Hepatocyte (in vitro differentiated cells): Measurements from ENCODE around the gene ARHGDIG. TPM values are rescaled to one million over a fixed set of nuclear protein-coding genes. Genes with fewer than 3 reads are reported as not detected.

Experiments
- DNase-seq: peaks from one replicate; pipeline ENCODE4 v3.0.0-alpha.2; 2016; ENCODE audit warnings: low spot score
- H2AFZ ChIP-seq: fragments of 200-600 bp; sonication (generic); 2 replicates; pipeline ENCODE4 v1.6.0; 2016; ENCODE audit warnings: antibody characterized with exemption, mild to moderate bottlenecking
- H3K27ac ChIP-seq: fragments of 200-600 bp; sonication (generic); 2 replicates; pipeline ENCODE4 v1.5.1; 2016; ENCODE audit warnings: mild to moderate bottlenecking
- H3K27me3 ChIP-seq: fragments of 200-600 bp; sonication (generic); 2 replicates; pipeline ENCODE4 v1.6.1; 2016
- H3K36me3 ChIP-seq: fragments of 200-600 bp; sonication (generic); replicated peaks from 2 replicates; pipeline ENCODE4 v1.5.1; 2016; ENCODE audit warnings: low read depth; ENCODE audit not compliant: insufficient read depth
- H3K4me1 ChIP-seq: fragments of 200-600 bp; sonication (generic); 2 replicates; pipeline ENCODE4 v1.5.1; 2016; ENCODE audit warnings: mild to moderate bottlenecking, moderate library complexity; ENCODE audit not compliant: insufficient read depth
- H3K4me2 ChIP-seq: fragments of 200-600 bp; sonication (generic); 2 replicates; pipeline ENCODE4 v1.6.0; 2016
- H3K4me3 ChIP-seq: fragments of 200-600 bp; sonication (generic); 2 replicates; pipeline ENCODE4 v1.5.1; 2016; ENCODE audit warnings: mild to moderate bottlenecking
- H3K79me2 ChIP-seq: fragments of 200-600 bp; sonication (generic); 2 replicates; pipeline ENCODE4 v1.6.0; 2017; ENCODE audit warnings: mild to moderate bottlenecking
- H3K9me2 ChIP-seq: fragments of 200-600 bp; sonication (generic); replicated peaks from 2 replicates; pipeline ENCODE4 v1.6.0; 2017; ENCODE audit warnings: mild to moderate bottlenecking; ENCODE audit not compliant: insufficient read depth
- H3K9me3 ChIP-seq: fragments of 200-600 bp; sonication (generic); 2 replicates; pipeline ENCODE4 v1.5.1; 2016; ENCODE audit warnings: low read depth, mild to moderate bottlenecking
- H4K20me1 ChIP-seq: fragments of 200-600 bp; sonication (generic); 2 replicates; pipeline ENCODE4 v1.6.0; 2016; ENCODE audit warnings: mild to moderate bottlenecking; ENCODE audit not compliant: insufficient read depth, poor library complexity, severe bottlenecking
- EZH2 ChIP-seq: fragments of 200-600 bp; sonication (generic); IDR thresholded peaks from 2 replicates; pipeline ENCODE4 v1.6.1; 2016; ENCODE audit warnings: antibody characterized with exemption, mild to moderate bottlenecking, borderline replicate concordance
- EZH2phosphoT487 ChIP-seq: fragments of 200-600 bp; sonication (generic); IDR thresholded peaks from one replicate; pipeline ENCODE4 v1.6.1; 2018; ENCODE audit warnings: antibody characterized with exemption, mild to moderate bottlenecking, low read depth, moderate library complexity; ENCODE audit not compliant: unreplicated experiment, severe bottlenecking
- WGBS: methylation state at CpG from one replicate; pipeline ENCODE4 v1.1.6; 2016; ENCODE audit warnings: low lambda C conversion rate; ENCODE audit errors: missing lambda C conversion rate; 5-methylcytosine and 5-hydroxymethylcytosine counted together
- polyA plus RNA-seq: library from polyadenylated mRNA; unstranded; fragments of >200 nt; fragmentation: Nextera tagmentation; extraction: Ambion mirVana; gene quantifications from 2 replicates; pipeline ENCODE4 v1.2.1, GENCODE V29; 2016
- total RNA-seq: library from RNA; depleted of rRNA; stranded (reverse); fragments of >200 nt; gene quantifications from 2 replicates; pipeline ENCODE4 v1.2.3, GENCODE V29; 2014
- TF ChIP-seq, protein P1 (sequence below): fragments of 200-600 bp; sonication (generic); IDR thresholded peaks from 2 replicates; pipeline ENCODE4 v1.5.1; 2016; ENCODE audit warnings: antibody characterized with exemption, mild to moderate bottlenecking; ENCODE audit not compliant: poor library complexity

The ARHGDIG gene
- total and polyA plus RNA-seq, 2 experiments from 2014 or later = 1.1 TPM; not detected in 1

DNA sequence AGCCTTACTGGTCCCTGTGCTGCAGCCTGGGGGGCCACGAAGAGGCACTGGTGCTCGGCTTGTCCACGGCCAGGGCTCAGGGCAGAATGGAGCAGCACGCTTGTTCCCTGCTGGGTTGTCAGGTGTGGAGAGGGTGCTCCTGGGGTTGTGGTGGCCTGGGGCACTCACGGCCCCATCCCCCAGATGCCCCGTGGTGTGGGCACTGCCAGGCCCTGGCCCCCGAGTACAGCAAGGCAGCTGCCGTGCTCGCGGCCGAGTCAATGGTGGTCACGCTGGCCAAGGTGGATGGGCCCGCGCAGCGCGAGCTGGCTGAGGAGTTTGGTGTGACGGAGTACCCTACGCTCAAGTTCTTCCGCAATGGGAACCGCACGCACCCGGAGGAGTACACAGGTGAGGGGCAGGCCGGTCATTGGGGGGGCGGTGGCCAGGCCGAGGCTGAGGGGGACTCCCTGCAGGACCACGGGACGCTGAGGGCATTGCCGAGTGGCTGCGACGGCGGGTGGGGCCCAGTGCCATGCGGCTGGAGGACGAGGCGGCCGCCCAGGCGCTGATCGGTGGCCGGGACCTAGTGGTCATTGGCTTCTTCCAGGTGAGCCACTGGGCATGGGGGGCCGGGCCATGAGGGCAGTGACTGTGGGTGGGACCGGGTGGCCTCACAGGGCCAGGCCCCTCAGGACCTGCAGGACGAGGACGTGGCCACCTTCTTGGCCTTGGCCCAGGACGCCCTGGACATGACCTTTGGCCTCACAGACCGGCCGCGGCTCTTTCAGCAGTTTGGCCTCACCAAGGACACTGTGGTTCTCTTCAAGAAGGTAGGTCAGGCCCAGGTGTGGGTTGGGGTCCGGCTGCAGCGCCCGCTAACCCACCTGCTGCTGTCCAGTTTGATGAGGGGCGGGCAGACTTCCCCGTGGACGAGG lies 4.1 kb downstream of the ARHGDIG start:
- H3K9me2 ChIP-seq = no peaks in the 10 kb centered on the region
- H3K36me3 ChIP-seq = no peaks in the 10 kb centered on the region
- DNase-seq = no peak
- H3K79me2 ChIP-seq = no peaks in the 10 kb centered on the region
- H3K4me3 ChIP-seq = no peak overlapping the region
- no peak overlapping the region for H2AFZ ChIP-seq
- no peak overlapping the region for H3K27ac ChIP-seq
- TF ChIP-seq, protein P1, sequence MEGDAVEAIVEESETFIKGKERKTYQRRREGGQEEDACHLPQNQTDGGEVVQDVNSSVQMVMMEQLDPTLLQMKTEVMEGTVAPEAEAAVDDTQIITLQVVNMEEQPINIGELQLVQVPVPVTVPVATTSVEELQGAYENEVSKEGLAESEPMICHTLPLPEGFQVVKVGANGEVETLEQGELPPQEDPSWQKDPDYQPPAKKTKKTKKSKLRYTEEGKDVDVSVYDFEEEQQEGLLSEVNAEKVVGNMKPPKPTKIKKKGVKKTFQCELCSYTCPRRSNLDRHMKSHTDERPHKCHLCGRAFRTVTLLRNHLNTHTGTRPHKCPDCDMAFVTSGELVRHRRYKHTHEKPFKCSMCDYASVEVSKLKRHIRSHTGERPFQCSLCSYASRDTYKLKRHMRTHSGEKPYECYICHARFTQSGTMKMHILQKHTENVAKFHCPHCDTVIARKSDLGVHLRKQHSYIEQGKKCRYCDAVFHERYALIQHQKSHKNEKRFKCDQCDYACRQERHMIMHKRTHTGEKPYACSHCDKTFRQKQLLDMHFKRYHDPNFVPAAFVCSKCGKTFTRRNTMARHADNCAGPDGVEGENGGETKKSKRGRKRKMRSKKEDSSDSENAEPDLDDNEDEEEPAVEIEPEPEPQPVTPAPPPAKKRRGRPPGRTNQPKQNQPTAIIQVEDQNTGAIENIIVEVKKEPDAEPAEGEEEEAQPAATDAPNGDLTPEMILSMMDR = no peak
- TF ChIP-seq EZH2phosphoT487 = no peak
- TF ChIP-seq EZH2 = no peak
- peaks cover 23% of the 10 kb centered on the region for H3K27me3 ChIP-seq
- H3K4me1 ChIP-seq = peaks cover 6% of the 10 kb centered on the region
- no peak overlapping the region for H3K4me2 ChIP-seq
- H4K20me1 ChIP-seq = no peaks in the 10 kb centered on the region
- no peaks in the 10 kb centered on the region for H3K9me3 ChIP-seq
- 97% methylated on average over 39 of the region's 52 CpGs for WGBS

DNA sequence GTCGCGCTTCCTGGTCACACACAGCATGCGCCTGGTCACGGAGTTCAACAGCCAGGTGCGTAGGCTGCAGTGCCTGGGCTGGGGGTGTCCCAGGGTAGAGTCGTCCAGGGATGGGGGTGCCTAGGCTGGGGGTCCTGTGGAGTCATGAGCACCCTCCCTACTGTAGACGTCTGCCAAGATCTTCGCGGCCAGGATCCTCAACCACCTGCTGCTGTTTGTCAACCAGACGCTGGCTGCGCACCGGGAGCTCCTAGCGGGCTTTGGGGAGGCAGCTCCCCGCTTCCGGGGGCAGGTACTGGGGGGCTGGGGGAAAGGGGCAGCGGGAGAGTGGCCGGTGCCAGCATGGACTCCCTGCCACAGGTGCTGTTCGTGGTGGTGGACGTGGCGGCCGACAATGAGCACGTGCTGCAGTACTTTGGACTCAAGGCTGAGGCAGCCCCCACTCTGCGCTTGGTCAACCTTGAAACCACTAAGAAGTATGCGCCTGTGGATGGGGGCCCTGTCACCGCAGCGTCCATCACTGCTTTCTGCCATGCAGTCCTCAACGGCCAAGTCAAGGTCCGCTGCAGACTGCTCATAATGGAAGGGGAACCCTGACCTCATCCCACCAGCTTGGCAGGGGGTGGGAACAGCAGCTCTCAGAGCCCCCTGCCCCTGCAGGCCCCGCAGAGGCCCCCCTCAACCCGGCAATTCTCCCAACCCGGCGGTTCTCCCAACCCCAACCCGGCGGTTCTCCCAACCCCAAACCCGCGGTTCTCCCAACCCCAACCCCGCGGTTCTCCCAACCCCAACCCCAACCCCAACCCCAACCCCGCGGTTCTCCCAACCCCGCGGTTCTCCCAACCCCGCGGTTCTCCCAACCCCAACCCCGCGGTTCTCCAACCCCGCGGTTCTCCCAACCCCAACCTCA lies 5.0 kb downstream of the ARHGDIG start:
- no peak overlapping the region for H2AFZ ChIP-seq
- TF ChIP-seq, protein P1 = no peak
- TF ChIP-seq EZH2phosphoT487 = no peak
- TF ChIP-seq EZH2 = no peak
- peaks cover 6% of the 10 kb centered on the region for H3K4me1 ChIP-seq
- no peak for DNase-seq
- H3K4me3 ChIP-seq = no peak overlapping the region
- H3K9me2 ChIP-seq = no peaks in the 10 kb centered on the region
- no peak overlapping the region for H3K27ac ChIP-seq
- H3K36me3 ChIP-seq = no peaks in the 10 kb centered on the region
- no peak overlapping the region for H3K4me2 ChIP-seq
- H3K27me3 ChIP-seq = peaks cover 17% of the 10 kb centered on the region
- H3K79me2 ChIP-seq = no peaks in the 10 kb centered on the region
- no peaks in the 10 kb centered on the region for H4K20me1 ChIP-seq
- no peaks in the 10 kb centered on the region for H3K9me3 ChIP-seq
- WGBS = 97% methylated on average over 19 of the region's 48 CpGs

GRCh38 chr16:286491-287297 lies 6.3 kb downstream of the ARHGDIG start:
- Histone ChIP-seq H3K4me1 (no peaks in the 10 kb centered on the region), H3K9me3 (no peaks in the 10 kb centered on the region), H4K20me1 (no peaks in the 10 kb centered on the region), H3K27ac (no peak overlapping the region), H3K79me2 (no peaks in the 10 kb centered on the region), H3K4me3 (no peak overlapping the region), H3K4me2 (no peak overlapping the region), H3K27me3 (peaks cover 6% of the 10 kb centered on the region), H3K9me2 (no peaks in the 10 kb centered on the region), H2AFZ (no peak overlapping the region), H3K36me3 (no peaks in the 10 kb centered on the region)
- no peak for DNase-seq
- no peak for TF ChIP-seq EZH2
- TF ChIP-seq, protein P1 = no peak
- TF ChIP-seq EZH2phosphoT487 = no peak
- WGBS = 95% methylated on average over 19 of the region's 22 CpGs
